SK-N-SH (cell line): ENCODE results near the gene EMCN. TPM values are rescaled to one million over a fixed set of nuclear protein-coding genes. Genes with fewer than 3 reads are reported as not detected.
"Not testable (repeated sequence)": the region's sequence is repeated elsewhere in the genome, so short reads cannot be mapped to it uniquely, and the experiment has no call there.

Experiments used
- CTCF ChIA-PET: fragments of 300-600, 350-600 bp; formaldehyde crosslinking; extraction: SDS; loops from one replicate; lab custom pipeline; 2021; lab: Yijun Ruan, JAX
- POLR2A ChIA-PET: fragments of 350-600 bp; sonication (Branson Sonifier 250); formaldehyde crosslinking; extraction: SDS; loops from one replicate; lab custom pipeline; 2020; ENCODE audit warnings: antibody characterized with exemption, inconsistent platforms; lab: Yijun Ruan, JAX
- DNase-seq: peaks from one replicate; pipeline ENCODE4 v3.0.0; 2012
- H2AFZ ChIP-seq: fragments of 200-600 bp; sonication (generic); 2 replicates; pipeline ENCODE4 v1.8.1; 2016; ENCODE audit warnings: antibody characterized with exemption, mild to moderate bottlenecking, low read depth
- H3F3A ChIP-seq: fragments of 200-600 bp; sonication (generic); replicated peaks from 2 replicates; pipeline ENCODE3; 2016; ENCODE audit warnings: antibody characterized with exemption, mild to moderate bottlenecking; ENCODE audit not compliant: insufficient read depth
- H3K27ac ChIP-seq, 2 experiments: fragments of 200-500 bp in 1 of 2; fragments of 200-600 bp in 1 of 2; sonication (Bioruptor generic) in 1 of 2; sonication (generic), shearing (Covaris generic) in 1 of 2; 2 replicates each; pipeline versions ENCODE4 v1.5.1 to v1.6.1; 2014 to 2016; ENCODE audit warnings: low read depth in 2 of 2, inconsistent platforms in 1 of 2, low read length in 1 of 2, mild to moderate bottlenecking in 1 of 2, mixed read lengths in 1 of 2
- H3K27me3 ChIP-seq: fragments of 200-600 bp; sonication (generic), shearing (Covaris generic); 2 replicates; pipeline ENCODE4 v1.6.1; 2016; ENCODE audit warnings: mixed run types; ENCODE audit not compliant: insufficient read depth
- H3K36me3 ChIP-seq, 2 experiments: fragments of 200-500 bp in 1 of 2; fragments of 200-600 bp in 1 of 2; sonication (Bioruptor generic) in 1 of 2; sonication (generic) in 1 of 2; replicated peaks in 1 of 2; 2 replicates each; pipeline versions ENCODE3 to v1.5.1; 2014 to 2016; ENCODE audit warnings: low read length in 1 of 2, mild to moderate bottlenecking in 1 of 2; ENCODE audit not compliant: insufficient read depth in 2 of 2, control insufficient read depth in 1 of 2
- H3K4me1 ChIP-seq, 2 experiments: fragments of 200-500 bp in 1 of 2; fragments of 200-600 bp in 1 of 2; sonication (Bioruptor generic) in 1 of 2; sonication (generic), shearing (Covaris generic) in 1 of 2; 2 replicates each; pipeline versions ENCODE4 v1.5.1 to v1.6.1; 2014 to 2016; ENCODE audit warnings: low read depth in 1 of 2, low read length in 1 of 2, mixed run types in 1 of 2; ENCODE audit not compliant: insufficient read depth in 2 of 2, control insufficient read depth in 1 of 2
- H3K4me2 ChIP-seq: fragments of 200-600 bp; sonication (generic), shearing (Covaris generic); 2 replicates; pipeline ENCODE4 v1.6.1; 2017; ENCODE audit warnings: mixed run types
- H3K4me3 ChIP-seq, 2 experiments: fragments of 200-500 bp in 1 of 2; fragments of 200-600 bp in 1 of 2; sonication (Bioruptor generic) in 1 of 2; sonication (generic), shearing (Covaris generic) in 1 of 2; 2 replicates each; pipeline versions ENCODE4 v1.5.1 to v1.8.1; 2014 to 2016; ENCODE audit warnings: low read depth in 2 of 2, inconsistent platforms in 1 of 2, low read length in 1 of 2, mild to moderate bottlenecking in 1 of 2, mixed read lengths in 1 of 2, moderate library complexity in 1 of 2
- H3K79me2 ChIP-seq: fragments of 200-600 bp; sonication (generic); 2 replicates; pipeline ENCODE4 v1.8.1; 2017; ENCODE audit warnings: mild to moderate bottlenecking; ENCODE audit not compliant: insufficient read depth
- H3K9ac ChIP-seq: fragments of 200-600 bp; sonication (generic); 2 replicates; pipeline ENCODE4 v1.6.1; 2017; ENCODE audit warnings: mixed run types
- H3K9me2 ChIP-seq: fragments of 200-600 bp; sonication (generic); 2 replicates; pipeline ENCODE4 v1.6.1; 2017; ENCODE audit warnings: mixed run types
- H3K9me3 ChIP-seq: fragments of 200-600 bp; sonication (generic); 2 replicates; pipeline ENCODE4 v1.6.1; 2017; ENCODE audit warnings: mixed run types, mild to moderate bottlenecking, moderate library complexity
- H4K20me1 ChIP-seq: fragments of 200-600 bp; sonication (generic); 2 replicates; pipeline ENCODE4 v1.6.1; 2017; ENCODE audit warnings: mild to moderate bottlenecking, mixed run types; ENCODE audit not compliant: insufficient read depth
- EZH2phosphoT487 ChIP-seq: fragments of 200-600 bp; sonication (generic); IDR thresholded peaks from 2 replicates; pipeline ENCODE4 v1.6.1; 2017; ENCODE audit warnings: low read depth, mixed run types, mild to moderate bottlenecking, antibody characterized with exemption, moderate library complexity, borderline replicate concordance
- GABPA ChIP-seq: IDR thresholded peaks from 2 replicates; pipeline ENCODE4 v1.4.0; 2012; ENCODE audit warnings: low read depth, mild to moderate bottlenecking
- GATA2 ChIP-seq: sonication (generic); formaldehyde crosslinking; IDR thresholded peaks from 2 replicates; pipeline ENCODE4 v1.5.0; 2020; ENCODE audit warnings: mild to moderate bottlenecking, missing genetic modification reagents
- MAX ChIP-seq: IDR thresholded peaks from 2 replicates; pipeline ENCODE4 v1.4.0; 2012; ENCODE audit warnings: low read depth
- MXI1 ChIP-seq: IDR thresholded peaks from 2 replicates; pipeline ENCODE4 v1.6.1; 2012; ENCODE audit warnings: mild to moderate bottlenecking, low read depth, low read length, improper control_type of control experiment
- RCOR1 ChIP-seq: fragments of 150-350 bp; IDR thresholded peaks from 2 replicates; pipeline ENCODE4 v1.6.1; 2017; ENCODE audit warnings: antibody characterized with exemption, low read length
- RXRA ChIP-seq: IDR thresholded peaks from 2 replicates; pipeline ENCODE4 v1.4.0; 2012; ENCODE audit warnings: low read depth, mild to moderate bottlenecking, borderline replicate concordance
- SMC3 ChIP-seq: IDR thresholded peaks from 2 replicates; pipeline ENCODE4 v1.6.1; 2012; ENCODE audit warnings: low read depth, low read length, improper control_type of control experiment
- TCF12 ChIP-seq: IDR thresholded peaks from 2 replicates; pipeline ENCODE4 v1.4.0; 2012
- USF1 ChIP-seq: IDR thresholded peaks from 2 replicates; pipeline ENCODE4 v1.4.0; 2012; ENCODE audit warnings: low read depth, borderline replicate concordance
- YY1 ChIP-seq: IDR thresholded peaks from 2 replicates; pipeline ENCODE4 v1.4.0; 2012; ENCODE audit warnings: low read depth, mild to moderate bottlenecking
- WGBS: methylation state at CpG from one replicate; pipeline ENCODE4 v1.1.6; 2017; ENCODE audit warnings: low lambda C conversion rate; 5-methylcytosine and 5-hydroxymethylcytosine counted together
- polyA plus RNA-seq, 3 experiments: library from polyadenylated mRNA; depleted of rRNA; stranded (reverse); fragments of >200 nt; gene quantifications; 2 replicates each; pipeline ENCODE4 v1.2.3, GENCODE V29; 2012
- TF ChIP-seq, protein P1 (sequence below): fragments of 200-600 bp; sonication (generic); IDR thresholded peaks from 2 replicates; pipeline ENCODE4 v1.6.1; 2017; ENCODE audit warnings: antibody characterized with exemption, mild to moderate bottlenecking, moderate library complexity
- TF ChIP-seq, protein P2 (sequence below): fragments of 150-350 bp; IDR thresholded peaks from 2 replicates; pipeline ENCODE4 v1.6.1; 2016; ENCODE audit warnings: mild to moderate bottlenecking, low read depth, low read length
- TF ChIP-seq, protein P3 (sequence below): fragments of 150-350 bp; IDR thresholded peaks from 2 replicates; pipeline ENCODE4 v1.6.1; 2017; ENCODE audit warnings: antibody characterized with exemption, low read length, low read depth, borderline replicate concordance

The EMCN gene
- polyA plus RNA-seq, 1 of the 3 experiments (the other 2 are of a cell fraction), result 0.30 TPM

DNA sequence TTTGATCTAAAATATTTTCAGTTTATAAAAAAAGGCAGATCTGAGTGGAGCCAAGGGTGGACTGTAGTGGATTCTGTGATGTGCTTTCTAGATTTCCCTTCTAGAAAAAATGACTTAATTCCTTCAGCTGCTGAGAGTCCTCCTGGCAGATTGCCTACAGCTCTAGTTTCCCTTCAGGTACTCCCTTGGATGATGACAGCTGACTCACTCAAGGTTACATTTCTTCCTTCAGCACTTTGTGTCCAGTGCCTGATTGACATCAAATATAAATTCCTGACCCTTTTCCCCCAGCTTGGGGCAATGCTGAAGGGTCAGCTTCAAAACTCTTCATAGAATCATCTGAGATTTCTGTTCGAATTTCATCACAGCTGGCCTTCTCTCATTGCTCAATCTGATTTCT is 161.7 kb downstream of the EMCN start:
- Histone ChIP-seq H3K79me2 (no peaks in the 10 kb centered on the region), H3K4me1 (no peaks in the 10 kb centered on the region), H3K4me3 (no peak overlapping the region), H3K36me3 (no peaks in the 10 kb centered on the region), H4K20me1 (no peaks in the 10 kb centered on the region), H3K9ac (no peak overlapping the region), H3K9me3 (no peaks in the 10 kb centered on the region), H2AFZ (no peak overlapping the region), H3F3A (no peaks in the 10 kb centered on the region), H3K27ac (no peak overlapping the region), H3K27me3 (no peaks in the 10 kb centered on the region), H3K9me2 (no peaks in the 10 kb centered on the region), H3K4me2 (no peak overlapping the region)
- TF ChIP-seq MAX (no peak), GATA2 (no peak), TCF12 (no peak), GABPA (no peak), MXI1 (no peak), USF1 (no peak), EZH2phosphoT487 (no peak), SMC3 (no peak), RXRA (no peak), YY1 (no peak), RCOR1 (no peak)
- TF ChIP-seq, protein P1, sequence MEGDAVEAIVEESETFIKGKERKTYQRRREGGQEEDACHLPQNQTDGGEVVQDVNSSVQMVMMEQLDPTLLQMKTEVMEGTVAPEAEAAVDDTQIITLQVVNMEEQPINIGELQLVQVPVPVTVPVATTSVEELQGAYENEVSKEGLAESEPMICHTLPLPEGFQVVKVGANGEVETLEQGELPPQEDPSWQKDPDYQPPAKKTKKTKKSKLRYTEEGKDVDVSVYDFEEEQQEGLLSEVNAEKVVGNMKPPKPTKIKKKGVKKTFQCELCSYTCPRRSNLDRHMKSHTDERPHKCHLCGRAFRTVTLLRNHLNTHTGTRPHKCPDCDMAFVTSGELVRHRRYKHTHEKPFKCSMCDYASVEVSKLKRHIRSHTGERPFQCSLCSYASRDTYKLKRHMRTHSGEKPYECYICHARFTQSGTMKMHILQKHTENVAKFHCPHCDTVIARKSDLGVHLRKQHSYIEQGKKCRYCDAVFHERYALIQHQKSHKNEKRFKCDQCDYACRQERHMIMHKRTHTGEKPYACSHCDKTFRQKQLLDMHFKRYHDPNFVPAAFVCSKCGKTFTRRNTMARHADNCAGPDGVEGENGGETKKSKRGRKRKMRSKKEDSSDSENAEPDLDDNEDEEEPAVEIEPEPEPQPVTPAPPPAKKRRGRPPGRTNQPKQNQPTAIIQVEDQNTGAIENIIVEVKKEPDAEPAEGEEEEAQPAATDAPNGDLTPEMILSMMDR, result no peak
- TF ChIP-seq, protein P2, sequence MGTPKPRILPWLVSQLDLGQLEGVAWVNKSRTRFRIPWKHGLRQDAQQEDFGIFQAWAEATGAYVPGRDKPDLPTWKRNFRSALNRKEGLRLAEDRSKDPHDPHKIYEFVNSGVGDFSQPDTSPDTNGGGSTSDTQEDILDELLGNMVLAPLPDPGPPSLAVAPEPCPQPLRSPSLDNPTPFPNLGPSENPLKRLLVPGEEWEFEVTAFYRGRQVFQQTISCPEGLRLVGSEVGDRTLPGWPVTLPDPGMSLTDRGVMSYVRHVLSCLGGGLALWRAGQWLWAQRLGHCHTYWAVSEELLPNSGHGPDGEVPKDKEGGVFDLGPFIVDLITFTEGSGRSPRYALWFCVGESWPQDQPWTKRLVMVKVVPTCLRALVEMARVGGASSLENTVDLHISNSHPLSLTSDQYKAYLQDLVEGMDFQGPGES, result no peak
- TF ChIP-seq, protein P3, sequence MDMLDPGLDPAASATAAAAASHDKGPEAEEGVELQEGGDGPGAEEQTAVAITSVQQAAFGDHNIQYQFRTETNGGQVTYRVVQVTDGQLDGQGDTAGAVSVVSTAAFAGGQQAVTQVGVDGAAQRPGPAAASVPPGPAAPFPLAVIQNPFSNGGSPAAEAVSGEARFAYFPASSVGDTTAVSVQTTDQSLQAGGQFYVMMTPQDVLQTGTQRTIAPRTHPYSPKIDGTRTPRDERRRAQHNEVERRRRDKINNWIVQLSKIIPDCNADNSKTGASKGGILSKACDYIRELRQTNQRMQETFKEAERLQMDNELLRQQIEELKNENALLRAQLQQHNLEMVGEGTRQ, result no peak
- 5% methylated on average over 1 of the region's 1 CpG for WGBS
- ChIA-PET POLR2A (no interaction called here), CTCF (no interaction called here)
- no peak for DNase-seq

- POLR2A ChIA-PET, H3K27ac ChIP-seq, H2AFZ ChIP-seq, H3K4me3 ChIP-seq, H4K20me1 ChIP-seq, H3K9me3 ChIP-seq, DNase-seq, H3K79me2 ChIP-seq, CTCF ChIA-PET, H3K27me3 ChIP-seq, H3K36me3 ChIP-seq, H3K4me2 ChIP-seq, H3K4me1 ChIP-seq, H3K9me2 ChIP-seq, H3F3A ChIP-seq, H3K9ac ChIP-seq: not testable (repeated sequence)
- 65% methylated on average over 3 of the region's 3 CpGs for WGBS
Observed at GRCh38 chr4:100352352-100352751, 165.5 kb downstream of the EMCN start.
